RPMI7951 (cell line): Measurements from ENCODE around the gene EPB41L4A. TPM values are rescaled to one million over a fixed set of nuclear protein-coding genes. Genes with fewer than 3 reads are reported as not detected.

Source experiments
- DNase-seq: peaks from one replicate; pipeline ENCODE4 v3.0.0-alpha.2; 2012; ENCODE audit warnings: low read depth
- total RNA-seq: library from RNA; depleted of rRNA; stranded (reverse); fragments of >200 nt; shearing (Covaris generic); gene quantifications from 2 replicates; pipeline ENCODE4 v1.2.3, GENCODE V29; 2014

The EPB41L4A gene
- total RNA-seq, 1 experiment from 2014 or later = 0.12 TPM

- DNase-seq = no peak
These were observed 62.7 kb downstream of the EPB41L4A start for GRCh38 chr5:112356178-112356956.

DNA sequence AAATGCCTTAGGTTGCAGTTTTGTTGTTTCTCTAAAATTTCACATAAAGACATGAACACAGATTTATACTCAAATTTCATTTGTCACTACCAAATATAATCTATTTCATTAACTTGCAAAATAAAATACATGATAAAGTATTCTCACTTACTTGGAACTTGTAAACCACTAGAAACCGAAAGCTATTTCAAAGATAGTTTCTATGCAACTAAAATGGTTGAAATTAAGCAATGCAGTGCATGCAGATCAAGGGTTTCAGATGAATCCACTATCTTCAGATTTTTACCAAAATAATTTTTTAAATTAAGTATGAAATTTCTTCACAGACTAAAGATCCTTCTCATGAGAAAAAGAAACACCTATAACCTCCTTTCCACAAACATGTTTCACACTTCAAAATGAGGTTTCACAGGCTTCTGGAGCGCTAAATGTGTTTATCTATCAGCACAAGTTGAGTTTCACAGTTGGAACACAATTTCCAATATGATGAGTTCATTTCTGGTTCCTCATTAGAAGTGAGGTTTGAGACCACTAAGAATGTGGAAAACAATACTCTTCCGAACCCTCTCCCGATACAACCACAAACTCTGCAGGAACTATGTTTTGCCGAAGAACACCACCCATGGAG is 63.9 kb downstream of the EPB41L4A start:
- no peak for DNase-seq

DNA sequence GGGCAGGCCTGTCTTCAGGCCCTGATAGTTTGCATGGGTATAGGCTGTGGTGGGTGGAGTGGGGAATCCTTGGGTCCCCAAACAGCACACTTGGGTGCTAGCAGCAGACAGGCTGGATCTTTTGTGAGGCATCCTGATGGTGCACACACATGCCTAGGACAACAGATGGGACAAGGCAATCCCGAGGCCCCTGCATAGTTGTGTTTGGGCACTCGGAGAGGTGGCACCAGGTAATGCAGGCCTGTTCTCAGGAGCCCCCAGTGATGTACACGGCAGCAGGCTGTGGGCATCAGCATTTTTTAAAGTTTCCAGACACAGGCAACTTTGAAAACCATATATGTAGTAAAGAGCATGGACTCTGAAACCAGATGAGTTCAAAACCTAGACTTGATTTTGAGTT is 65.4 kb downstream of the EPB41L4A start:
- no peak for DNase-seq

DNA sequence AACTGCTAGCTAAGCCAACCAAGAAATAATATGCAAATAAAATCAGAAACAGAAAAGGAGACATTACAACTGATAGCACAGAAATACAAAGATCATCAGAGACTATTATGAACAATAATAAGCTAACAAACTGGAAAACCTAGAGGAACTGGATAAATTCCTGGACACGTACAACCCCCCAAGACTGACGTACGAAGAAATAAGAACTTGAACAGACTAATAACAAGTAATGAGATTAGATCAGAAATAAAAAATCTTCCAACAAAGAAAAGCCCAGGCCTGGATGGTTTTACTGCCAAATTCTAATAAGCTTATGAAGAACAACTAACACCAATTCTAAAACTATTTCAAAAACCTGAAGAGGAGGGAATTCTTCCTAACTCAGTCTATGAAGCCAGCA is 67.9 kb downstream of the EPB41L4A start:
- no peak for DNase-seq

DNA sequence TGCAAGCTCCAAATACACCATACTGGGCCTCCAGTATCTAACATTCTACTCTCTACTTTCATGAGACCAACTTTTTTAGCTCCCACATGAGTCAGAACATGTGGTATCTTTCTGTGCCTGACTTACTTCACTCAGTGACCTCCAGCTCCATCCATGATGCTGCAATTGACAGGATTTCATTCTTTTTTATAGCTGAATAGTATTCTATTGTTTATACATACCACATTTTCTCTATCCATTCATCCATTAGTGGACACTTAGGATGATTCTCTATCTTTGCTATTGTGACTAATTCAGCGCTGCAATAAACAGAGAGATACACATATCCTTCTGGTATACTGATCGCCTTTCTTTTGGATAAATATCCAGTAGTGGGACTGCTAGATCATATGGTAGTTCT is 68.5 kb downstream of the EPB41L4A start:
- DNase-seq = no peak

DNA sequence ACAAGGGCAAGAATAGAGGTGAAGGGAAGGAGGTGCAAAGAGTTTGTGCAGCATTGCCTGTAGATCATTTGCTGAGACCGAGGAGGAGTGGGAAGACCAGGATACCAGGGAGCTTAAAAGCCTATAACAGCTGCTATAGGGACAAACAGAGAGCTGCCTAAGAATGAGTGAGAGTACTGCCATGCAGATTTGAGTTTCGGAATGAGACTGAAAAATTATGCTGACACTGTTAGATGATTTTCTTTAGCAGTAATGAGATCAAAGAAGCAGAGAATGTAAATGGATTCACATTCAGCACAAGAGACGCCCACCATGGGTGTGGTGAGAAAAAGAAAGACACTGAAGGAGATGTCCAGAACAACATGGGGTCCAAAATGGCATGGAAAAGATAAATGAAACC is 69.7 kb downstream of the EPB41L4A start:
- no peak for DNase-seq

DNA sequence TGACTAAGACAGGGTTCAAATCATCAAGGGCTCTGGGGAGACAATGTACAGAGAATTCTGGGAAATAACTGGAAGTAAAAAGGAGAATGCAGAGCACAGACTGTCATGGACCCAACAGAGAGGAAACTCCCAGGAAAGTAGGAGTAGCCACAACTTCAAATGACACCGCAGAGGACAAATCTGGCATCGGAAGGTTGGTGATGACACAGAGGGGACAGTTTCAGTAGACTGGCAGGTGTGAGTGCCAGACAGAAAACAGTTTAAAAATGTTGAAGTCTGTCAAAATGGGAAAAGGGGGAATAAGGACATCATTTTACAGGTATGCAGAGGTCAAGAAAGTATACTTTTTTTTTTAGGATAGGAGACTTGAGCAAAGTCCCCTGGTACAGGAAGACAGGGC is 70.2 kb downstream of the EPB41L4A start:
- no peak for DNase-seq

GRCh38 chr5:112348387-112348786 is 70.7 kb downstream of the EPB41L4A start:
- no peak for DNase-seq

GRCh38 chr5:112346411-112347044 is 72.5 kb downstream of the EPB41L4A start:
- no peak for DNase-seq

DNA sequence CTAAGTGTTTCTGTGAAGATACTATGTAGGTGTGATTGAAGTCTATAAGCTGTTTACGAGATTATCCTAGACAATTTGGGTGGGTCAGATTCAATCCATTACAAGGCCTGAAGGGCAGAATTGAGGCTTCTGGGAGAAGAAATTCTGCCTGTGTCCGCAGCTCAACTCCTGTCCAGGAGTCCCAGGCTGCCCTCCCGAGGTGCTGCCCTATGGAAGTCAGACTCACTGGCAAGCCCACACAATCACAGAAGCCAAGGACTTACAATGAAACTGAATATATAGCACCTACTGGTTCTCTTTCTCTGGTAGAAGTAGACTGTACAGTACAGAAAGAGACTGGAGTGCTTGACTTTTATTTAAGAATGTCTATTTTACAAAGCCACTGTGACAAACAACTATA is 74.5 kb downstream of the EPB41L4A start:
- no peak for DNase-seq

DNA sequence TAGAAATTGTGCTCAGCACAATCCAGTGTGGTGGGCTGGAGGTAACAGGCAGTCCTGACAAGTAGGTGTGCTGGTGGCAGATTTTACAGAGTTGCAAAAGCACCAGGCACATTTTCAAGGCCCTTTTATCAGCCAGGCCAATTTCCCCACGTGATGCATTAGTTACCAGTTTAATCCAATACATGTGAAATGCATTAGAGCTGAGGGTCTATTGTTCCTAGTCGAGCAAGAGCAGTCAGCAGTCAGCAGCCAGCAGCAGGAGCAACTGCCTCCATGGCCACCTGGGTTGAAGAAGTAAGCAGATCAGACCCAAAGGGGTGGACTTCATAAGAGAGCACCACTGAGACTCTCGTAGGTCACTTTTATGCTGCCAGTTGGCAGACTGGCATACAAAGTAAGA is 76.7 kb downstream of the EPB41L4A start:
- DNase-seq = no peak

DNA sequence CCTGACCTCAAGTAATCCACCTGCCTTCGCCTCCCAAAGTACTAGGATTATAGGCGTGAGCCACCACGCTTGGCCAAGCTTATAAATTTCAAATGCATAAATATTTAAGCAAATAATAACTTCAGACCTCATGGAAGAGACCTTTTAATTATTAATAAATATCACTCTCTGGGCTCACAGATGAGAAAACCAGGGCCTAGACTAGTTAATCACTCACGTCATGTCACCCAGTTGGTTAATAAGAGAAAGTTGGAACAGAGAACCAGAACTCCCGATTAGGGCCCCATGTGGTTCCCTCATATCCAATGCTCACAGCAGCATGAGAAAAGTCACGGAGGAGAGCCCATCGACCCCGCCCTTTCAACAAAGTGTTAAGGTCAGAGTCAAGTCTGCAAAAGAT is 79.3 kb downstream of the EPB41L4A start:
- DNase-seq = no peak

DNA sequence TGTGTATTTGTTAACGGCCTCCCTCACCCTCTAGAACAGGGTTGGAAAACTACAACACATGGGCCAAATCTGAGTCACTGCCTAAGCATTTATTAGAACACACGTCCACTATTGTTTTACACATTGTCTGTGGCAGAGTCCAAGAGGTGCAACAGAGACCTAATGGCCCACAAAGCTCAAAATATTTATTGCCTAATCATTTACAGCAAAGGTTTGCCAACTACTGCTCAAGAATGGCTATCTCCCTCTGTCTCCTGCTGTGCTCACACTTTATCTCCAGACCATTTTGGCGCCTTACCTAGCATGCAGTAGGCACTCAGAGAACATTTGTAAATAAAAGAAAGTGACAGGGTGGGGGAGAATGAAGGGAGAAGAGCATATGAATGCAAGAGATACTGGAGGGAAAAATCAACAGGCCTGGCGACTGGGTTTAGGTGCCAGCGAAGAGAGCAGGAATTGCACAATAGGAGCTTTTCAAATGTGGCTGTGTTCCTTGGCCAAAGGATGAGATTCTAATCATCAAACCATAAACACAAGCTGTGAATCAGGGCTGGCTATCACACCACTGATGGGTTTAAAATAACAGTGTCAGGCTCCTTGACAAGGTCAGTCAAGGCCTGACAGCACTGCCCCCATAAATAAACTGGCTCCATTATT is 80.3 kb downstream of the EPB41L4A start:
- DNase-seq = peak; percentile 3

GRCh38 chr5:112333331-112333781 is 85.7 kb downstream of the EPB41L4A start:
- no peak for DNase-seq

GRCh38 chr5:112331892-112332291 is 87.2 kb downstream of the EPB41L4A start:
- DNase-seq = no peak

DNA sequence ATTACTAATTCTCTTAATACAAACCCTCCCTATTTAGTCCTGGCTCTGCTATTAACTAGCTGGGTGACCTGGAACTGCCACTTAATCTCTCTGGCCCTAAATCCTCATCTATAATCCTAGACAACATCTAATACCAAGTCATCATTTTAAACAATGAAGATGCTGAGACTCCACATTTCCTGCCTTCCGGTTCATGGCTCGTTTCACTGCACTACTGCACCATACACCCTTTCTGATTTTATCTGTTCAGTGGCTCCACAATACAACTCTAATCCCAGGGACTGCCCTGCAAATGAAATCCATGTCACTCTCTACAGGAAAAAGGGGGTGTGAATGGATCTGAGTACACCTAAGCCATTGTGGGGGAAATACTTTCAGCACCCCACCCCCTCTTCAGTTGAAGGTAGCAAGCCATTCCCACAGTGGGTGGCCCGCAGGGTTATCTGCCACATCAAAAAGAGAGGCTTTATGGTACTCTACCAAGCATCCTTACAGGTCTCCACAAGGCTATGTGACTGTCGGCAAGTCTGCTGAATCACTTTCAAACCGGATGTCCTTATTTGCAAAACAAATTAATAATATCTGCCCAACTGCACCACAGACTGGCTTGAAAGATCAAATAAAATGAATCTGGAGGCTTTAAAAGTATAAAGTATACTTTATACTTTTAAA is 89.5 kb downstream of the EPB41L4A start:
- DNase-seq = no peak

GRCh38 chr5:112323166-112323565 is 95.9 kb downstream of the EPB41L4A start:
- no peak for DNase-seq

GRCh38 chr5:112320408-112320807 is 98.7 kb downstream of the EPB41L4A start:
- no peak for DNase-seq

GRCh38 chr5:112318346-112318745 is 100.7 kb downstream of the EPB41L4A start:
- no peak for DNase-seq

DNA sequence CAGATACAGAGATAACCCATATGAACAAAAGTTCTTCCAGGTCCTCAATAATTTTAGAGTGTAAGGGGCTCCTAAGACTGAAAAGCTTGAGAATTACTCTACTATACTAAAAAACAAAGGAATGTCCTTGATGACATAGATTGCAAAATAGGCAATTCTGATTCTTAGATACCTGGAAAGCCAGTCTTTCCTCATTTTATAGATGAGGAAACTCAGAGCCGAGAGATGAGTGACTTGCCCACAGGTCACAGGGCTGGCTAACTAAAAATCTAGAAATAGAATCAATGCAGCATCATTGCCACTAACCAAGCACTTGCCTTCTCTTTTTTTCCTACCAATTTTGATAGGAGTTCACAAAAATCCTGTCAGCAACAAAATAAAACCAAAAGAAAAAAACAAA is 101.2 kb downstream of the EPB41L4A start:
- no peak for DNase-seq

DNA sequence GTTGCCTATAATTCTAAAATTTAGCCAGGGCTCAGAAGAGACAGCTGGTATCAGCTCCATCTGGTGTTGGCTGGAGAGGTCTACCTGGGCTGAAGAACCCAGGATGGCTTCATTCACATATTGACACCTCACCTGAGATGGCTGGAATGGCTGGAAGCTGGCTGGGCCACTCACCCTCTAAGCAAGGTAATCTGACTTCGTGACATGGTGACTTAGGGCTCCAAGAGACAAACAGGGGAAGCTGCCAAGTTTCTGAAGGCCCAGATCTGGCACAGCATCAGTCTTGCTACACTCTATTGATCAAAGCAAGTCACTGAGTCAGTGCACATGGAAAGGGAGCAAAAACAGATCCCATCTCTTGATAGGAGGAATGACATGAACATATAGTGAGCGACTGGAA is 102.3 kb downstream of the EPB41L4A start:
- no peak for DNase-seq

DNA sequence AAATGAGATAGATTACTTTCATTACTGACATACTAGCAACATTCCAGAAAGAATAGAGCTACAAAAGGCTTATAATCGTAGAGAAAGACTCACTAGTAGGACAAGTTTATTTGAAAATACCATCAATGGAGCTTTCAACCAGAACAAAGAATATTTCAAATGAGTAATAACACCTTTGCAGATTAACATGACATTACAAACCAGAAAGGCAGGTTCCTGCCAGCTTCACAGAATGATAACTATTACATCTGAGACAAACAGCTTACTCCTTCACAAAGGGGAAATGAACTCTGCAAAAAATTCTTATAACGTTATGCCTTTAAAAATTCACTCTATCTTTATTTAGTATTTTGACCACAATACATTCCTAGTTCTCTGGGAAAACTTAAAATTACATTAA is 103.1 kb downstream of the EPB41L4A start:
- DNase-seq = no peak
